Measurements from ENCODE around the gene RNF121.

GRCh38 chr11:71937826-71938225, 9.0 kb downstream of the RNF121 start:
- no peak for TF ChIP-seq EZH2 (IDR thresholded peaks at IDR 0.05; ENCODE audit: low read length, missing control alignments)
- no peak for TF ChIP-seq CTCF (conservative IDR thresholded peaks at IDR 0.05 in 1 of 2, IDR thresholded peaks at IDR 0.05 in 1 of 2; ENCODE audit: low read depth in 1 of 2, low read length in 2 of 2)

Data from fibroblast of lung (primary cell).